Gastrocnemius medialis (tissue), 4 donors: Measurements from ENCODE around the gene IFRD1. TPM values are rescaled to one million over a fixed set of nuclear protein-coding genes. Genes with fewer than 3 reads are reported as not detected.
A peak's percentile ranks its signal among the peaks of the same experiment; 100 is the strongest.

ENCODE experiments used
- ATAC-seq, 2 donors: fragments of 150-250 bp; one replicate each; pipeline ENCODE4 v1.9.1; 2016
- DNase-seq, 2 donors: peaks; one replicate each; pipeline ENCODE4 v3.0.0-alpha.2; 2019
- H3K27ac ChIP-seq, 4 donors: fragments of 200-600 bp; sonication (generic); 1 replicate in 1 of 4; 2 replicates in 3 of 4; pipeline ENCODE4 v1.5.1; 2016 to 2018; ENCODE audit warnings: mild to moderate bottlenecking in 2 of 4, moderate library complexity in 1 of 4
- H3K27me3 ChIP-seq, 3 donors: fragments of 200-600 bp; sonication (generic) in 2 of 3; 1 replicate in 1 of 3; 2 replicates in 2 of 3; pipeline versions ENCODE4 v1.5.1 to v1.6.0; 2016 to 2019; ENCODE audit warnings: mild to moderate bottlenecking in 1 of 3, moderate library complexity in 1 of 3
- H3K36me3 ChIP-seq, 2 donors: fragments of 200-600 bp; sonication (generic) in 1 of 2; one replicate each; pipeline ENCODE4 v1.5.1; 2017 to 2018
- H3K4me1 ChIP-seq, 2 donors: fragments of 200-600 bp; sonication (generic) in 1 of 2; one replicate each; pipeline ENCODE4 v1.5.1; 2016 to 2017; ENCODE audit warnings: mild to moderate bottlenecking in 2 of 2
- H3K4me3 ChIP-seq, 4 donors: fragments of 200-600 bp; sonication (generic) in 3 of 4; 1 replicate in 1 of 4; 2 replicates in 3 of 4; pipeline ENCODE4 v1.5.1; 2016 to 2019; ENCODE audit warnings: mild to moderate bottlenecking in 2 of 4
- H3K9me3 ChIP-seq, 3 donors: fragments of 200-600 bp; sonication (generic) in 2 of 3; 1 replicate in 1 of 3; 2 replicates in 2 of 3; pipeline ENCODE4 v1.5.1; 2016 to 2019
- CTCF ChIP-seq, 5 experiments: fragments of 450-650 bp in 3 of 5; fragments of 200-600 bp in 2 of 5; sonication (generic) in 2 of 5; IDR thresholded peaks in 4 of 5; conservative IDR thresholded peaks in 1 of 5; 1 replicate in 4 of 5; 2 replicates in 1 of 5; pipeline ENCODE4 v1.5.1; 2016 to 2019; ENCODE audit warnings: antibody characterized with exemption in 5 of 5, mild to moderate bottlenecking in 3 of 5, moderate library complexity in 3 of 5
- POLR2A ChIP-seq, 2 donors: fragments of 450-650 bp; IDR thresholded peaks; one replicate each; pipeline ENCODE4 v1.6.1; 2017; ENCODE audit warnings: antibody characterized with exemption in 2 of 2, mild to moderate bottlenecking in 2 of 2, moderate library complexity in 2 of 2
- in situ Hi-C, 4 donors: fragments of 200-750 bp; cut with MboI; loops; one replicate each; pipeline versions ENCODE4 v1.15.0 to v1.8.0; 2017; ENCODE audit warnings: low sequenced_read_pairs in 4 of 4
- intact Hi-C: fragments of 100-400 bp; cut with DNase I; formaldehyde crosslinking; loops from one replicate; pipeline ENCODE4 v1.15.1; 2023; ENCODE audit warnings: low total_unique reads
- total RNA-seq, 4 donors: library from RNA; depleted of rRNA; stranded (reverse); fragments of >200 nt; gene quantifications; one replicate each; pipeline versions ENCODE4 v1.1.0 to v1.2.3, GENCODE V29; 2016

Gene IFRD1
- 10 to 100 TPM; 37.8 to 70.8 (median 50.1) TPM for total RNA-seq

- intact Hi-C loops: loop anchor here (1.0 to 10.0 kb wide), 7 partner anchors 27 to 1635 kb away; partner anchors contain the start of genes DOCK4 and ZNF277
Observed at GRCh38 chr7:112449902-112450806, at the start of gene IFRD1. Gene IFRD1 (plus strand): TSS chr7:112450460. CDS start chr7:112450689, 229 bp downstream.

GRCh38 chr7:112404321-112404720 lies 45.9 kb upstream of the IFRD1 start:
- DNase-seq (no peak), ATAC-seq (no peak)
- intact Hi-C loops (no loop called here), in situ Hi-C loops (loop anchor here (10.0 to 25.0 kb wide), 3 partner anchors 442 to 642 kb away; no protein-coding TSS in a partner anchor)
- H3K4me3 ChIP-seq: no peak overlapping the region
- no peaks in the 10 kb centered on the region for H3K27me3 ChIP-seq
- TF ChIP-seq CTCF (IDR thresholded peaks at IDR 0.05 in 4 of 5, conservative IDR thresholded peaks at IDR 0.05 in 1 of 5) (no peak), POLR2A (IDR thresholded peaks at IDR 0.05) (no peak)
- no peak overlapping the region for H3K27ac ChIP-seq
- H3K9me3 ChIP-seq: no peaks in the 10 kb centered on the region
- H3K36me3 ChIP-seq: no peaks in the 10 kb centered on the region
- no peaks in the 10 kb centered on the region for H3K4me1 ChIP-seq

More at GRCh38 chr7:112449902-112450806, at the start of gene IFRD1:
- no peaks in the 10 kb centered on the region for H3K36me3 ChIP-seq
- peak within 1 kb of the TSS; percentile 87 to 92 (median 90) for H3K4me3 ChIP-seq
- peak within 1 kb of the TSS; percentile 96 to 100 (median 98) for H3K27ac ChIP-seq
- peak; percentile 54 to 57 for ATAC-seq
- TF ChIP-seq POLR2A (IDR thresholded peaks at IDR 0.05): peak; percentile 100
- TF ChIP-seq CTCF (IDR thresholded peaks at IDR 0.05 in 4 of 5, conservative IDR thresholded peaks at IDR 0.05 in 1 of 5): no peak
- peak; percentile 99 for DNase-seq
- H3K27me3 ChIP-seq: no peaks in the 10 kb centered on the region
- in situ Hi-C loops: loop anchor here in 1 of 4 donors (10.0 kb wide), 1 partner anchor 245 kb away; the partner anchor contains the start of genes DOCK4 and ZNF277
- H3K4me1 ChIP-seq: peaks cover 32 to 48% of the 10 kb centered on the region in 2 donors
- no peaks in the 10 kb centered on the region for H3K9me3 ChIP-seq

- ATAC-seq (no peak), DNase-seq (no peak)
- Histone ChIP-seq H3K4me1 (no peaks in the 10 kb centered on the region), H3K27ac (no peak overlapping the region), H3K9me3 (no peaks in the 10 kb centered on the region), H3K4me3 (no peak overlapping the region), H3K36me3 (no peaks in the 10 kb centered on the region), H3K27me3 (no peaks in the 10 kb centered on the region)
- in situ Hi-C loops (loop anchor here (10.0 to 25.0 kb wide), 3 partner anchors 443 to 643 kb away; no protein-coding TSS in a partner anchor), intact Hi-C loops (no loop called here)
- TF ChIP-seq CTCF (IDR thresholded peaks at IDR 0.05 in 4 of 5, conservative IDR thresholded peaks at IDR 0.05 in 1 of 5) (no peak), POLR2A (IDR thresholded peaks at IDR 0.05) (no peak)
Observed at GRCh38 chr7:112405286-112405685, 45.0 kb upstream of the IFRD1 start.

- TF ChIP-seq CTCF (IDR thresholded peaks at IDR 0.05 in 4 of 5, conservative IDR thresholded peaks at IDR 0.05 in 1 of 5) (no peak), POLR2A (IDR thresholded peaks at IDR 0.05) (no peak)
- in situ Hi-C loops: loop anchor here (10.0 to 25.0 kb wide), 3 partner anchors 445 to 645 kb away; no protein-coding TSS in a partner anchor
- Histone ChIP-seq H3K4me3 (no peak overlapping the region), H3K9me3 (no peaks in the 10 kb centered on the region), H3K27ac (no peak overlapping the region), H3K36me3 (no peaks in the 10 kb centered on the region), H3K4me1 (peaks cover 0 to 8% of the 10 kb centered on the region in 2 donors), H3K27me3 (no peaks in the 10 kb centered on the region)
- intact Hi-C loops: no loop called here
- DNase-seq (no peak), ATAC-seq (no peak)
Observed at GRCh38 chr7:112407261-112407660, 43.0 kb upstream of the IFRD1 start.
